A673 (cell line): Measurements from ENCODE around the gene MAST4. TPM values are rescaled to one million over a fixed set of nuclear protein-coding genes. Genes with fewer than 3 reads are reported as not detected.

Source experiments
- BruUV-seq: library from RNA; stranded (reverse); fragments of 400-500 nt; replicated peaks from 2 replicates; lab custom pipeline; 2021; lab: Mats Ljungman, UMichigan
- CTCF ChIA-PET: fragments of 300-600 bp; sonication (Branson Sonifier 250); formaldehyde crosslinking; loops from one replicate; lab custom pipeline; 2022; ENCODE audit warnings: antibody characterized with exemption; lab: Charles Lee
- POLR2A ChIA-PET: fragments of 300-600 bp; sonication (Branson Sonifier 250); formaldehyde crosslinking; loops from one replicate; lab custom pipeline; 2022; ENCODE audit warnings: antibody characterized with exemption; ENCODE audit not compliant: low non-redundant PET; lab: Charles Lee
- DNase-seq: peaks from one replicate; pipeline ENCODE4 v3.0.0-alpha.2; 2015; ENCODE audit warnings: low spot score
- H3K27ac ChIP-seq: fragments of 200-600 bp; sonication (generic); 2 replicates; pipeline ENCODE4 v1.5.1; 2016; ENCODE audit warnings: mixed run types, low read depth, mild to moderate bottlenecking, mixed read lengths, antibody characterized with exemption, low read length; ENCODE audit not compliant: poor library complexity, severe bottlenecking
- H3K27me3 ChIP-seq: fragments of 200-600 bp; sonication (generic); replicated peaks from 2 replicates; pipeline ENCODE4 v1.6.1; 2017; ENCODE audit warnings: mixed run types, low read depth, mild to moderate bottlenecking, mixed read lengths, antibody characterized with exemption, low read length; ENCODE audit not compliant: insufficient read depth, poor library complexity
- H3K36me3 ChIP-seq: fragments of 200-600 bp; sonication (generic); 2 replicates; pipeline ENCODE4 v1.6.1; 2016; ENCODE audit warnings: mixed run types, mild to moderate bottlenecking, mixed read lengths, antibody characterized with exemption, low read length; ENCODE audit not compliant: insufficient read depth, poor library complexity, severe bottlenecking
- H3K4me1 ChIP-seq: fragments of 200-600 bp; sonication (generic); 2 replicates; pipeline ENCODE4 v1.6.1; 2017; ENCODE audit warnings: mixed run types, mild to moderate bottlenecking, mixed read lengths, antibody characterized with exemption, low read length; ENCODE audit not compliant: insufficient read depth, poor library complexity, severe bottlenecking
- H3K4me3 ChIP-seq: fragments of 200-600 bp; sonication (generic); 2 replicates; pipeline ENCODE4 v1.5.1; 2016; ENCODE audit warnings: low read depth, mixed run types, mild to moderate bottlenecking, mixed read lengths, low read length; ENCODE audit not compliant: poor library complexity, severe bottlenecking
- H3K9me3 ChIP-seq: fragments of 200-600 bp; sonication (generic); 2 replicates; pipeline ENCODE4 v1.6.1; 2016; ENCODE audit warnings: mixed run types, low read depth, mild to moderate bottlenecking, mixed read lengths, antibody characterized with exemption, low read length; ENCODE audit not compliant: poor library complexity, severe bottlenecking
- EZH2 ChIP-seq: fragments of 200-600 bp; sonication (generic); IDR thresholded peaks from 2 replicates; pipeline ENCODE4 v1.6.1; 2017; ENCODE audit warnings: borderline replicate concordance, low read depth, mild to moderate bottlenecking, mixed read lengths, antibody characterized with exemption, low read length; ENCODE audit not compliant: poor library complexity, severe bottlenecking
- intact Hi-C: fragments of 100-400 bp; cut with micrococcal nuclease; formaldehyde crosslinking; loops from one replicate; pipeline ENCODE4 v1.10.0; 2022; ENCODE audit not compliant: unreplicated experiment
- total RNA-seq: library from RNA; stranded (reverse); gene quantifications from 2 replicates; pipeline ENCODE4 v1.2.3, GENCODE V29; 2021
- TF ChIP-seq, protein P1 (sequence below): fragments of 300-800, 200-600 bp; sonication (generic); conservative IDR thresholded peaks from 2 replicates; pipeline ENCODE4 v1.5.1; 2017; ENCODE audit warnings: low read depth, mild to moderate bottlenecking, antibody characterized with exemption, low read length, moderate library complexity, mixed read lengths

MAST4 gene
- total RNA-seq, 1 experiment from 2014 or later: 4.5 TPM

DNA sequence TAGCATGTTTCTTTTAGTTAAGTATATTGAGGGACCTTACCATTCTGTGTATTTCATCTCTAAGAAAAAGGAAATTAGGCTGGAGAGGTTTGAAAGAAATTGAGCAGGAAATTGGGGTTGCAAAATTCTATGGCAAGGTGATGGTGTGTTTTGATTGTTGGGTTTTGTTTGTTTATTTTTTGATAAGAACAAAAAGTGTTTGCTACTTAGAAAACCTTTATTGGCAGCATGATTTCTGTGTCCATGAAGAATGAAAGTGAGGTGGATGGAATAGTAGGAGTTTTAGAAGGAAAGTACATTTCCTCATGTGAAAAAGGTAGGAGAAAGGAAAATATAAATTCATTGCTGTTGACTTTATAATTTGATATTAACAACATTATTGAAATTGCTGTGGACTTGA lies 433.3 kb downstream of the MAST4 start:
- Histone ChIP-seq H3K27ac (no peak overlapping the region), H3K36me3 (no peaks in the 10 kb centered on the region), H3K4me1 (no peaks in the 10 kb centered on the region), H3K9me3 (no peaks in the 10 kb centered on the region), H3K27me3 (no peaks in the 10 kb centered on the region), H3K4me3 (no peak overlapping the region)
- ChIA-PET POLR2A (no interaction called here), CTCF (no interaction called here)
- no TSS peak for BruUV-seq
- intact Hi-C loops: no loop called here
- TF ChIP-seq, protein P1, sequence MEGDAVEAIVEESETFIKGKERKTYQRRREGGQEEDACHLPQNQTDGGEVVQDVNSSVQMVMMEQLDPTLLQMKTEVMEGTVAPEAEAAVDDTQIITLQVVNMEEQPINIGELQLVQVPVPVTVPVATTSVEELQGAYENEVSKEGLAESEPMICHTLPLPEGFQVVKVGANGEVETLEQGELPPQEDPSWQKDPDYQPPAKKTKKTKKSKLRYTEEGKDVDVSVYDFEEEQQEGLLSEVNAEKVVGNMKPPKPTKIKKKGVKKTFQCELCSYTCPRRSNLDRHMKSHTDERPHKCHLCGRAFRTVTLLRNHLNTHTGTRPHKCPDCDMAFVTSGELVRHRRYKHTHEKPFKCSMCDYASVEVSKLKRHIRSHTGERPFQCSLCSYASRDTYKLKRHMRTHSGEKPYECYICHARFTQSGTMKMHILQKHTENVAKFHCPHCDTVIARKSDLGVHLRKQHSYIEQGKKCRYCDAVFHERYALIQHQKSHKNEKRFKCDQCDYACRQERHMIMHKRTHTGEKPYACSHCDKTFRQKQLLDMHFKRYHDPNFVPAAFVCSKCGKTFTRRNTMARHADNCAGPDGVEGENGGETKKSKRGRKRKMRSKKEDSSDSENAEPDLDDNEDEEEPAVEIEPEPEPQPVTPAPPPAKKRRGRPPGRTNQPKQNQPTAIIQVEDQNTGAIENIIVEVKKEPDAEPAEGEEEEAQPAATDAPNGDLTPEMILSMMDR: no peak
- TF ChIP-seq EZH2: no peak
- no peak for DNase-seq

DNA sequence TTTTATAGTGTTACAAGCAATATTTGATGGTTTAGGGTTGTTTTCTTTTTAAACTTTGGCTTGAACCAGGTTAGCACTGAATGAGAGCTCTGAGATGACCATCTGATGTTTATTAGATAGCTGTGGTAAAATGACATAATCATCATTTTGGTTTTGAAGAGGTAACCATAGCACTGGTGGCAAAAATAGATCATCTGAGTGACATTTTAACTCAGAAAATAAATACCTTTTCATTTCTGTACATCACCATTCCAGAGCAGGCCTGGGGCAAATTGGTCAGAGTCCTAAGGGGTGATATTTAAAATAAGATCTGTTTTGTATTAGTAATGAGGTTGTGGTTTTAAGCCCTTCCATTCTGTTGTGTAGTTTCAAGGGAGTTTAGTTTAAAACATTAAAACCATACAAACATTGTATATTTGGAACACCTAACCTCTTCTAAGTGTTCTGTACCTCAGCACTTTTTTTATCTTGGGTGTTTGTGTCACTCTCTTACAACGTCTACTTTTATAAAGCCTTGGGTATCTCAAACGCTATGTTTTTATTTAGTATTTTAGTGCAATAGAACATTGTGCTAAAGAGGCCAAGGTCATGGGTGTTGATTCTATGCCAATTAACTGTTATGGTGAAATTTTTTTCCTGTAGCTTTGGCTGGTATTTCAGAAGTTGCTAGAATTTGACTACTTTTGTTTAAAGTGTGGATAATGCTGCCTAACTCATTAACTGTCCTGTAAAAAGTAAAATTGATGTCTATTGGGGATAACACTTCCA lies 434.3 kb downstream of the MAST4 start:
- no peaks in the 10 kb centered on the region for H3K36me3 ChIP-seq
- POLR2A ChIA-PET: no interaction called here
- H3K4me1 ChIP-seq: no peaks in the 10 kb centered on the region
- no peak for TF ChIP-seq EZH2
- TF ChIP-seq, protein P1: no peak
- no peak overlapping the region for H3K27ac ChIP-seq
- H3K27me3 ChIP-seq: no peaks in the 10 kb centered on the region
- DNase-seq: no peak
- no peaks in the 10 kb centered on the region for H3K9me3 ChIP-seq
- CTCF ChIA-PET: no interaction called here
- intact Hi-C loops: no loop called here
- H3K4me3 ChIP-seq: no peak overlapping the region
- no TSS peak for BruUV-seq

DNA sequence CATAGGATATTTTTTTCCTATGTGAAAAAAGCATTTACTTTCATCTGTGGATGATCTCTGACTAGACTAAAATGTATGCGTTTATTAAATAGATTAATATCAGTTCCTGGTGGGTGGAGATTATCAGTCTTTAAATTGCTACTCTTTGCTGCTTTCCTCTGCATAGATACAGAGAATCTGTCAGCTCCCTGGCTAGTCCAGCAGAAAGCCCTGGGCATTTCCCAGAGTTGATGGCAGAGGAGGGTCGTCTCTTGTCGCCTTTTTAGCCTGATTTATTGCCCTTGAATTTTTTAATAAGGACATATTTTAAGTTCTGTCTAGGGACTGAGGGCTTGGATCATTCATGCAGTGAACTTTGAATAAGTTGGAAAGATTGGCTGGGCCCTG lies 434.9 kb downstream of the MAST4 start:
- no peaks in the 10 kb centered on the region for H3K36me3 ChIP-seq
- H3K4me1 ChIP-seq: no peaks in the 10 kb centered on the region
- POLR2A ChIA-PET: no interaction called here
- no peak overlapping the region for H3K27ac ChIP-seq
- no peak overlapping the region for H3K4me3 ChIP-seq
- no peaks in the 10 kb centered on the region for H3K27me3 ChIP-seq
- no peak for DNase-seq
- TF ChIP-seq, protein P1: no peak
- CTCF ChIA-PET: no interaction called here
- no TSS peak for BruUV-seq
- intact Hi-C loops: no loop called here
- no peaks in the 10 kb centered on the region for H3K9me3 ChIP-seq
